GM06990 (cell line): ENCODE measurements around the gene PCDH17.

Experiments used
- DNase-seq: peaks from one replicate; pipeline ENCODE4 v3.0.0-alpha.2; 2011; ENCODE audit not compliant: insufficient read length; ENCODE audit errors: extremely low read depth
- H3K27me3 ChIP-seq: replicated peaks from 2 replicates; pipeline ENCODE4 v1.6.0; 2011; ENCODE audit warnings: low read length; ENCODE audit not compliant: control insufficient read depth, insufficient read depth
- H3K36me3 ChIP-seq: 2 replicates; pipeline ENCODE4 v1.5.1; 2011; ENCODE audit warnings: low read length; ENCODE audit not compliant: control insufficient read depth, insufficient read depth
- H3K4me3 ChIP-seq: replicated peaks from 2 replicates; pipeline ENCODE4 v1.5.1; 2011; ENCODE audit warnings: low read depth, mild to moderate bottlenecking, control low read depth, low read length
- CTCF ChIP-seq: IDR thresholded peaks from 2 replicates; pipeline ENCODE4 v1.5.1; 2011; ENCODE audit warnings: low read length, control low read depth, mild to moderate bottlenecking, inconsistent platforms; ENCODE audit not compliant: insufficient read depth, poor library complexity, severe bottlenecking

Gene PCDH17, protein sequence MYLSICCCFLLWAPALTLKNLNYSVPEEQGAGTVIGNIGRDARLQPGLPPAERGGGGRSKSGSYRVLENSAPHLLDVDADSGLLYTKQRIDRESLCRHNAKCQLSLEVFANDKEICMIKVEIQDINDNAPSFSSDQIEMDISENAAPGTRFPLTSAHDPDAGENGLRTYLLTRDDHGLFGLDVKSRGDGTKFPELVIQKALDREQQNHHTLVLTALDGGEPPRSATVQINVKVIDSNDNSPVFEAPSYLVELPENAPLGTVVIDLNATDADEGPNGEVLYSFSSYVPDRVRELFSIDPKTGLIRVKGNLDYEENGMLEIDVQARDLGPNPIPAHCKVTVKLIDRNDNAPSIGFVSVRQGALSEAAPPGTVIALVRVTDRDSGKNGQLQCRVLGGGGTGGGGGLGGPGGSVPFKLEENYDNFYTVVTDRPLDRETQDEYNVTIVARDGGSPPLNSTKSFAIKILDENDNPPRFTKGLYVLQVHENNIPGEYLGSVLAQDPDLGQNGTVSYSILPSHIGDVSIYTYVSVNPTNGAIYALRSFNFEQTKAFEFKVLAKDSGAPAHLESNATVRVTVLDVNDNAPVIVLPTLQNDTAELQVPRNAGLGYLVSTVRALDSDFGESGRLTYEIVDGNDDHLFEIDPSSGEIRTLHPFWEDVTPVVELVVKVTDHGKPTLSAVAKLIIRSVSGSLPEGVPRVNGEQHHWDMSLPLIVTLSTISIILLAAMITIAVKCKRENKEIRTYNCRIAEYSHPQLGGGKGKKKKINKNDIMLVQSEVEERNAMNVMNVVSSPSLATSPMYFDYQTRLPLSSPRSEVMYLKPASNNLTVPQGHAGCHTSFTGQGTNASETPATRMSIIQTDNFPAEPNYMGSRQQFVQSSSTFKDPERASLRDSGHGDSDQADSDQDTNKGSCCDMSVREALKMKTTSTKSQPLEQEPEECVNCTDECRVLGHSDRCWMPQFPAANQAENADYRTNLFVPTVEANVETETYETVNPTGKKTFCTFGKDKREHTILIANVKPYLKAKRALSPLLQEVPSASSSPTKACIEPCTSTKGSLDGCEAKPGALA (N-terminal part only)

GRCh38 chr13:57631596-57632275 lies at the start of gene PCDH17:
PCDH17 (plus strand) TSS chr13:57631744; CDS start chr13:57632547, 803 bp downstream.
- TF ChIP-seq CTCF = no peak
- H3K27me3 ChIP-seq = no peaks in the 10 kb centered on the region
- no peak within 1 kb of the TSS for H3K4me3 ChIP-seq
- DNase-seq = no peak
- no peaks in the 10 kb centered on the region for H3K36me3 ChIP-seq

- no peak overlapping the region for H3K4me3 ChIP-seq
- no peaks in the 10 kb centered on the region for H3K36me3 ChIP-seq
- H3K27me3 ChIP-seq = no peaks in the 10 kb centered on the region
- no peak for TF ChIP-seq CTCF
- peak; percentile 0 for DNase-seq
Observed at GRCh38 chr13:57582032-57582431, 49.5 kb upstream of the PCDH17 start.

DNA sequence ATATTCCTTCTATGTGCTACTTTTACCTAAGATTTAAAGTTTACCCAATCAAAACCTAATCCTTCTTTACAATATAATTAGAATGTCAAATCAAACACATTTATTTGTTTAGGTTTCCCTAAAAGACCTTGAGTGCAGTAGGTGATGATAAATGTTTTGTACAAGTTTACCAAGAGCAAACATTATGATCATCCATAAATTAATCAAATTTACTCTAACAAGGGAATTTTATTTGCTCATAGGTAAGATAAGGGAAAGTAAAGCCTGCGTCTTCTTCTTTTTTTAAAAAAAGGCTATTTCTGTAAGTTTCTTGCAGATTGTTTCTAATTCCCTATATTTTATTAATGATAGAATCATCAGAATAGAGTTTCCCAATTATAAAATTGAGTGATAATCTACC lies 48.0 kb upstream of the PCDH17 start:
- Histone ChIP-seq H3K4me3 (no peak overlapping the region), H3K27me3 (no peaks in the 10 kb centered on the region), H3K36me3 (no peaks in the 10 kb centered on the region)
- no peak for TF ChIP-seq CTCF
- DNase-seq = no peak

DNA sequence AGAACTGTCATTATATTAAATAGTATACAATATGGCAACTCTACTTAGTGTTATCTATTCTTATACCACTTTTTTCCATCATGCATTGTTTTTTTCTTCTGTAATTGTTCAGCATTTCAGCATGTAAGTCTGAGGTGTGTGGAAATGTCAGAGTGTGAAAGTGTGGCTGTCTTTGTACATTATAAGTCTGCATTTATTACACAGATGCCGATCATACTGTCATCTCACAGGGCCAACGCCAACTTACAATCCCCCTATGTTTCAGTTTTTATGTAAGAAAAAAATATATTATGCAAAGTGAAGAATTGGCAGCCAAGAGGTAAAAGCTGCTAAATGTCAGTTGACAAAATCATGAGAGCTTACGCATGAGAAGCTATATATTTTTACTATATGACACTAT lies 42.9 kb upstream of the PCDH17 start:
- H3K36me3 ChIP-seq = no peaks in the 10 kb centered on the region
- TF ChIP-seq CTCF = no peak
- H3K27me3 ChIP-seq = no peaks in the 10 kb centered on the region
- DNase-seq = no peak
- H3K4me3 ChIP-seq = no peak overlapping the region

- H3K36me3 ChIP-seq = no peaks in the 10 kb centered on the region
- no peak for TF ChIP-seq CTCF
- DNase-seq = no peak
Observed at GRCh38 chr13:57595775-57596174, 35.8 kb upstream of the PCDH17 start.

More at GRCh38 chr13:57595775-57596174, 35.8 kb upstream of the PCDH17 start:
- no peak overlapping the region for H3K4me3 ChIP-seq
- H3K27me3 ChIP-seq = no peaks in the 10 kb centered on the region
